Epithelial cell of esophagus (primary cell): ENCODE results near the gene SEMA6B.

Source experiments
- DNase-seq: peaks from one replicate; pipeline ENCODE4 v3.0.0; 2010; ENCODE audit warnings: low read depth
- H3K4me3 ChIP-seq: 2 replicates; pipeline ENCODE4 v1.5.1; 2011; ENCODE audit warnings: mild to moderate bottlenecking, low read length, control low read depth
- TF ChIP-seq, protein P1 (sequence below): IDR thresholded peaks from 2 replicates; pipeline ENCODE4 v1.5.1; 2011; ENCODE audit warnings: low read depth, mild to moderate bottlenecking, low read length, control low read depth, inconsistent platforms; ENCODE audit not compliant: insufficient read depth; ENCODE audit errors: missing control alignments

SEMA6B gene, protein sequence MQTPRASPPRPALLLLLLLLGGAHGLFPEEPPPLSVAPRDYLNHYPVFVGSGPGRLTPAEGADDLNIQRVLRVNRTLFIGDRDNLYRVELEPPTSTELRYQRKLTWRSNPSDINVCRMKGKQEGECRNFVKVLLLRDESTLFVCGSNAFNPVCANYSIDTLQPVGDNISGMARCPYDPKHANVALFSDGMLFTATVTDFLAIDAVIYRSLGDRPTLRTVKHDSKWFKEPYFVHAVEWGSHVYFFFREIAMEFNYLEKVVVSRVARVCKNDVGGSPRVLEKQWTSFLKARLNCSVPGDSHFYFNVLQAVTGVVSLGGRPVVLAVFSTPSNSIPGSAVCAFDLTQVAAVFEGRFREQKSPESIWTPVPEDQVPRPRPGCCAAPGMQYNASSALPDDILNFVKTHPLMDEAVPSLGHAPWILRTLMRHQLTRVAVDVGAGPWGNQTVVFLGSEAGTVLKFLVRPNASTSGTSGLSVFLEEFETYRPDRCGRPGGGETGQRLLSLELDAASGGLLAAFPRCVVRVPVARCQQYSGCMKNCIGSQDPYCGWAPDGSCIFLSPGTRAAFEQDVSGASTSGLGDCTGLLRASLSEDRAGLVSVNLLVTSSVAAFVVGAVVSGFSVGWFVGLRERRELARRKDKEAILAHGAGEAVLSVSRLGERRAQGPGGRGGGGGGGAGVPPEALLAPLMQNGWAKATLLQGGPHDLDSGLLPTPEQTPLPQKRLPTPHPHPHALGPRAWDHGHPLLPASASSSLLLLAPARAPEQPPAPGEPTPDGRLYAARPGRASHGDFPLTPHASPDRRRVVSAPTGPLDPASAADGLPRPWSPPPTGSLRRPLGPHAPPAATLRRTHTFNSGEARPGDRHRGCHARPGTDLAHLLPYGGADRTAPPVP

DNA sequence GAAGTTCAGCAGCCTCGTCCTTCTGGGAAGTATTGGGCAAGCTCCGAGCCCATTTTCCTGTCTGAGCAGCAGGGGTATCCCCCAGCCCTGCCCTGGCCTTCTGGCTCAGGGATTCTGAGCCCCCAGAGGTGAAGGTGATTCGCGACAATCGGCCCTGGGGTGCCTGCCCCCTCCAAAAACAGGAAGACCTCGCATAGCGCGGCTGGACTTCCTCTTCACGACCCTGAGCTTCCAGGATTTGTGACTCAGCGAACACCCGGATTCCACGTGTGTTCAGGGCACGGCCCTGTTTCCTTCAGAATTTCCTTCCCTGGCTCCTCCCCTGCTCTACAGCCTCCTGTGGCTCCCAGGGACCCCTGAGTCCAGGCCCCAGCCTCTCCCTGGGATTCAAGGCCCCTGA, at the start of gene SEMA6B:
TSS of gene SEMA6B (minus strand) at position 116 of the 400 bp plus-strand sequence. CDS start 1,227 bp downstream, outside the sequence.
- no peak for DNase-seq
- no peak within 1 kb of the TSS for H3K4me3 ChIP-seq
- TF ChIP-seq, protein P1, sequence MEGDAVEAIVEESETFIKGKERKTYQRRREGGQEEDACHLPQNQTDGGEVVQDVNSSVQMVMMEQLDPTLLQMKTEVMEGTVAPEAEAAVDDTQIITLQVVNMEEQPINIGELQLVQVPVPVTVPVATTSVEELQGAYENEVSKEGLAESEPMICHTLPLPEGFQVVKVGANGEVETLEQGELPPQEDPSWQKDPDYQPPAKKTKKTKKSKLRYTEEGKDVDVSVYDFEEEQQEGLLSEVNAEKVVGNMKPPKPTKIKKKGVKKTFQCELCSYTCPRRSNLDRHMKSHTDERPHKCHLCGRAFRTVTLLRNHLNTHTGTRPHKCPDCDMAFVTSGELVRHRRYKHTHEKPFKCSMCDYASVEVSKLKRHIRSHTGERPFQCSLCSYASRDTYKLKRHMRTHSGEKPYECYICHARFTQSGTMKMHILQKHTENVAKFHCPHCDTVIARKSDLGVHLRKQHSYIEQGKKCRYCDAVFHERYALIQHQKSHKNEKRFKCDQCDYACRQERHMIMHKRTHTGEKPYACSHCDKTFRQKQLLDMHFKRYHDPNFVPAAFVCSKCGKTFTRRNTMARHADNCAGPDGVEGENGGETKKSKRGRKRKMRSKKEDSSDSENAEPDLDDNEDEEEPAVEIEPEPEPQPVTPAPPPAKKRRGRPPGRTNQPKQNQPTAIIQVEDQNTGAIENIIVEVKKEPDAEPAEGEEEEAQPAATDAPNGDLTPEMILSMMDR: no peak

DNA sequence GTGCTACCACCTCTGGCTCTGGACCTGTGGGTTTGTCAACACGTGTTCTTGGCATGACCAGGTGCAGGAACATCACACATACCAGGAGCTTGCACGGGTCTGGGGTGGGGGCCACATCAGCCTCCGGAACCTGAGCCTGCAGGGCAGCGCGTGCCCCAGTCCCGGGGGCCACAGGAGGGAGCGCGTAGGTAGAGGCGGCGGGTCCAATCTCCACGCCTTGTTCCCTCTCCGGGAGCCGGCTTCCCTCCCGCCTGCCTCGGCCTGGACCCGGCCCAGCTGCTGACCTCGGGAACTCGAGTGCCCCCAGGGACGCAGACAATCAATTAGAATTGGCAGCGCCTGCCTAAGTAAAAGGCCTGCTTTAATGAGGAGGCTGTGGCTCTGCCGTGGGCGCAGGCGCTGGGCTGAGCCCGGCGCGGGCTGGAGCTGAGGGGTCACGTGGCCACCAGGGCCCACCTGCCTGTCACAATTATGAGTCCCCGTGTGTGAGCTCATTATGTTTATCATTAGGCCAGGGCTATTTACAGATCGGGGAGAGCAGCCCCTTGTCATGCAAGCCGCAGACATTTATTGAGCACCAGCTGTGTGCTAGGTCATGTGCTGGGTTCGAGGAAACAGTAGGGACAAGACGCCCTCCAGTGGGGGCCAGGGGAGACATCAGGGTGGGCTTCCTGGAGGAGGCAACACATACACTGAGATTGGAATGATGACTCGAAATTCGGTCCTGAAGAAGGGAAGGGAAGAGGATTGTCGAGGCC, 47.6 kb upstream of the SEMA6B start:
- DNase-seq: no peak
- TF ChIP-seq, protein P1: no peak
- H3K4me3 ChIP-seq: no peak overlapping the region

DNA sequence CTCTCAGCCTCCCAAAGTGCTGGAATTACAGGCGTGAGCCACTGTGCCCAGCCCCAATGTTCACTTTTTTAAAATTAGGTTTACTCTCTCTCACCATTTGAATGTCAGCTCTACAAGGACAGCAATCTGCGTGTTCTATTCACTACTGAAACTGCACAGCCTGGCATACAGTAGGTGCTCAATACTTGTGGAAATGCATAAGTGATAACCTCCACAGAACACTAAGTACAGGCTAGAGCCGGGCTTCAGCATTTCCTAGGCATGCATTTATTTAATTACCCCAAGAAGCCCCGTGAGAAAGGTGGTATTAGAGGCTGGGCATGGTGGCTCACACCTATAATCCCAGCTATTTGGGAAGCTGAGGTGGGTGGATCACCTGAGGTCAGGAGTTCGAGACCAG, 46.7 kb upstream of the SEMA6B start:
- TF ChIP-seq, protein P1: no peak
- no peak overlapping the region for H3K4me3 ChIP-seq
- no peak for DNase-seq

DNA sequence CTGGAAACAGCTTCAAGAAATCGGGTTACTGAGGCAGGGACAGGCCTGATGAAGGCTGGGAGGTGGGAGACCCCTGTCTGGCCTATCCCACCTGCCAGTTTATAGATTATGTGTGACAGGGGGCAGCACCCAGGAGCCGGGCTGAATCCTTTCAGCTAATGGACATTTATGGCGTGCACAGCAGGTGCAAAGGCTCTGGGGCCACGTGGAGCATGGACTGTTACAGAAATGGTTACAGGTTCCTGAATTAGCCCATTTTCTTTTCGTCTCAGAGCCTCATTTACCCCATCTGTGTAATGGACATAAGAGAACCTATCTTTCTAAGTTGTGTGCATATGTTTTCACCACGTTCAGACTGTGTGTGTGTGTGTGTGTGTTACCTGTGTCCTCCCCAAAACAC, 45.4 kb upstream of the SEMA6B start:
- H3K4me3 ChIP-seq: no peak overlapping the region
- TF ChIP-seq, protein P1: no peak
- no peak for DNase-seq

DNA sequence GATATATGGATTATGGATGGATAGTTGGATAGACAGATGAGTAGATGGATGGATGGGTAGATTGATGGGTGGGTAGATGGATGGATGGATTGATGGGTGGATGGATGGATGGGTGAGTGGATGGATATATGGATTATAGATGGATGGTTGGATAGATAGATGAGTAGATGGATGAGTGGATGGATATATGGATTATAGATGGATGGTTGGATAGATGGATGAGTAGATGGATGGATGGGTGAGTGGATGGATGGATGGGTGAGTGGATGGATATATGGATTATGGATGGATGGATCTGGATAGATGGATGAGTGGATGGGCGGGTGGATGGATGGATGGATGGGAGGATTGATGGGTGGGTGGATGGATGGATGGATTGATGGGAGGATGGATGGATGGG, 43.4 kb upstream of the SEMA6B start:
- TF ChIP-seq, protein P1: no peak
- DNase-seq: no peak
- H3K4me3 ChIP-seq: no peak overlapping the region

DNA sequence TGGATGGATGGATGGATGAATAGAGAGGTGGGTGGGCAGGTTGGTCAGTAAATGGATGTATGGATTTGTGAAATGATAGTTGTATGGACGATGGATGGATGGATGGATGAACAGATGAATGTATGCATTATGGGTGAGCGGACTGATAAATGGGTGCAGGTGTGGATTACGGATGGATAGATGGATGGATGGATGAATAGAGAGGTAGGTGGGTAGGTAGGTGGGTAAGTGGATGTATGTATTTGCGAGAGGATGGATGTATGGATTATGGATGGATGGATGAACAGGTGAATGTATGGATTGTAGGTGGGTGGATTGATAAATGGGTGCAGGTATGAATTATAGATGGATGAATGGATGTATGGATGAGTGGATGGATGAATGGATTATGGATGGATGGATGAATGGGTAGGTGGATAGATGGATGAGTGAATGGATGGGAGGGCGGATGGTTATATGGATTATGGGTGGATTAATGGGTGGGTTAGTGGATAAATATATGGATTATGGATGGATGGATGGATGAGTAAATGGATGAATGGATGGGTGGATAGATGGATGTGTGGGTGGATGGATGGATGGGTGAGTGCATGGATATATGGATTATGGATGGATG, 42.8 kb upstream of the SEMA6B start:
- TF ChIP-seq, protein P1: no peak
- DNase-seq: no peak
- H3K4me3 ChIP-seq: no peak overlapping the region
